WTC11 (cell line): Measurements from ENCODE around the gene KDM4B. TPM values are rescaled to one million over a fixed set of nuclear protein-coding genes. Genes with fewer than 3 reads are reported as not detected.
"Not testable (repeated sequence)": the region's sequence is repeated elsewhere in the genome, so short reads cannot be mapped to it uniquely, and the experiment has no call there.

ENCODE experiments used
- ATAC-seq: fragments of 200-7000 bp; cut with Tn5 transposase; 2 replicates; pipeline ENCODE4 v1.10.0; 2021; ENCODE audit warnings: mild to moderate bottlenecking, moderate library complexity
- CTCF ChIA-PET: fragments of 300-600 bp; sonication (Branson Sonifier 250); formaldehyde crosslinking; loops from one replicate; lab custom pipeline; 2021; ENCODE audit warnings: antibody characterized with exemption; lab: Charles Lee
- POLR2A ChIA-PET: fragments of 350-600 bp; sonication (Branson Sonifier 250); formaldehyde crosslinking; loops from one replicate; lab custom pipeline; 2021; ENCODE audit warnings: antibody characterized with exemption; lab: Charles Lee
- DNase-seq: peaks from one replicate; pipeline ENCODE4 v3.0.0; 2021; ENCODE audit warnings: low spot score
- H3K27ac Mint-ChIP-seq: 2 replicates; pipeline ENCODE4 v1.8.0; 2021; ENCODE audit warnings: mixed read lengths
- H3K27me3 Mint-ChIP-seq: 2 replicates; pipeline ENCODE4 v1.8.0; 2021; ENCODE audit warnings: low read depth, mild to moderate bottlenecking, moderate library complexity, mixed read lengths
- H3K36me3 Mint-ChIP-seq: 2 replicates; pipeline ENCODE4 v1.8.0; 2021; ENCODE audit warnings: mixed read lengths
- H3K4me1 Mint-ChIP-seq: 2 replicates; pipeline ENCODE4 v1.8.0; 2022; ENCODE audit warnings: mixed read lengths
- H3K4me3 Mint-ChIP-seq: 2 replicates; pipeline ENCODE4 v1.8.0; 2021; ENCODE audit warnings: mild to moderate bottlenecking, moderate library complexity, mixed read lengths
- H3K9me3 Mint-ChIP-seq: 2 replicates; pipeline ENCODE4 v1.8.0; 2021; ENCODE audit warnings: mixed read lengths
- ATF1 ChIP-seq: sonication (generic); formaldehyde crosslinking; IDR thresholded peaks from 2 replicates; pipeline ENCODE4 v1.8.1; 2023; ENCODE audit warnings: mild to moderate bottlenecking, moderate library complexity, missing genetic modification reagents
- GTF2I ChIP-seq: fragments of 250-450 bp; sonication (Bioruptor Pico); conservative IDR thresholded peaks from 2 replicates; pipeline ENCODE4 v1.4.0; 2021; ENCODE audit warnings: mild to moderate bottlenecking
- IRF2 ChIP-seq: sonication (generic); formaldehyde crosslinking; IDR thresholded peaks from 2 replicates; pipeline ENCODE4 v1.8.0; 2022; ENCODE audit warnings: low read depth, missing genetic modification reagents, borderline replicate concordance
- SMAD4 ChIP-seq: sonication (generic); formaldehyde crosslinking; IDR thresholded peaks from 2 replicates; pipeline ENCODE4 v1.8.0; 2022; ENCODE audit warnings: mild to moderate bottlenecking, missing genetic modification reagents
- SP1 ChIP-seq: sonication (generic); formaldehyde crosslinking; conservative IDR thresholded peaks from 2 replicates; pipeline ENCODE4 v1.8.1; 2022; ENCODE audit warnings: missing genetic modification reagents
- TEAD1 ChIP-seq: sonication (generic); formaldehyde crosslinking; IDR thresholded peaks from 2 replicates; pipeline ENCODE4 v1.8.0; 2022; ENCODE audit warnings: mild to moderate bottlenecking, missing genetic modification reagents
- ZNF121 ChIP-seq: sonication (generic); formaldehyde crosslinking; IDR thresholded peaks from 2 replicates; pipeline ENCODE4 v1.8.0; 2023; ENCODE audit warnings: missing genetic modification reagents
- ZNF263 ChIP-seq: sonication (generic); formaldehyde crosslinking; IDR thresholded peaks from 2 replicates; pipeline ENCODE4 v1.8.1; 2022; ENCODE audit warnings: low read depth, mild to moderate bottlenecking, moderate library complexity, missing genetic modification reagents
- total RNA-seq: library from RNA; stranded (reverse); gene quantifications from 3 replicates; pipeline ENCODE4 v1.2.3, GENCODE V29; 2021
- TF ChIP-seq, protein P1 (sequence below): fragments of 200-600 bp; IDR thresholded peaks from 2 replicates; pipeline ENCODE4 v1.8.0; 2022; ENCODE audit warnings: antibody characterized with exemption
- TF ChIP-seq, protein P2 (sequence below): sonication (generic); formaldehyde crosslinking; IDR thresholded peaks from 2 replicates; pipeline ENCODE4 v1.8.0; 2022; ENCODE audit warnings: missing genetic modification reagents
- TF ChIP-seq, protein P3 (sequence below): sonication (generic); formaldehyde crosslinking; IDR thresholded peaks from 2 replicates; pipeline ENCODE4 v1.8.1; 2023; ENCODE audit warnings: mild to moderate bottlenecking, moderate library complexity, missing genetic modification reagents
- TF ChIP-seq, protein P4 (sequence below): sonication (generic); formaldehyde crosslinking; IDR thresholded peaks from 2 replicates; pipeline ENCODE4 v1.8.1; 2023; ENCODE audit warnings: mild to moderate bottlenecking, missing genetic modification reagents
- TF ChIP-seq, protein P5 (sequence below): fragments of 250-450 bp; sonication (Bioruptor Pico); conservative IDR thresholded peaks from 2 replicates; pipeline ENCODE4 v1.9.0; 2021; ENCODE audit warnings: mild to moderate bottlenecking
- TF ChIP-seq, protein P6 (sequence below): fragments of 250-450 bp; sonication (Bioruptor Pico); IDR thresholded peaks from 2 replicates; pipeline ENCODE4 v1.8.0; 2021; ENCODE audit warnings: mild to moderate bottlenecking

KDM4B gene
- total RNA-seq, 1 experiment from 2014 or later: 43.2 TPM

DNA sequence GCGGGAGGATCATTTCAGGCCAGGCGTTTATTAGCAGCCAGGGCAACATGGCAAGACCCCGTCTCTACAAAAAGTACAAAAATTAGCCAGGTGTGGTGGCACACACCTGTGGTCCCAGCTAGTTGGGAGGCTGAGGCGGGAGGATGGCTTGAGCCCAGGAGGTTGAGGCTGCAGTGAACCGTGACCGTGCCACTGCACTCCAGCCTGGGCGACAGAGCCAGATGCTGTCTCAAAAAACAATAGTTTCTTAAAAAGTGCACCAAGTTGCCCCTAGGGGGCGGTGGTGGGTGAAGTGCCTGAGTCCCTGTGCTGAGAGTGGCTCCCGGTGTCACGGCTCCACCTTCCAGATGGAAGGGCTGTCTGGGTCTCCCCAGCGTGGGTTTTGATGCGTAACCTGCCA lies 60.7 kb downstream of the KDM4B start:
- H3K27ac Mint-ChIP-seq, H3K9me3 Mint-ChIP-seq, H3K4me3 Mint-ChIP-seq, POLR2A ChIA-PET, H3K4me1 Mint-ChIP-seq, H3K27me3 Mint-ChIP-seq: not testable (repeated sequence)
- DNase-seq (peak; percentile 89), ATAC-seq (peak; percentile 33)
- H3K36me3 Mint-ChIP-seq: peaks cover 11% of the 10 kb centered on the region
- CTCF ChIA-PET: interaction anchor here (0.6 to 4.4 kb wide), 8 partner anchors 14 to 432 kb away, joined by 3 to 49 read pairs (median 13); no protein-coding TSS in a partner anchor
- TF ChIP-seq ZNF121 (CRISPR knock-in tag): peak; percentile 99
- TF ChIP-seq GTF2I (CRISPR knock-in tag): peak; percentile 69; the same call in 1 of the 2 replicates
- TF ChIP-seq, protein P1, sequence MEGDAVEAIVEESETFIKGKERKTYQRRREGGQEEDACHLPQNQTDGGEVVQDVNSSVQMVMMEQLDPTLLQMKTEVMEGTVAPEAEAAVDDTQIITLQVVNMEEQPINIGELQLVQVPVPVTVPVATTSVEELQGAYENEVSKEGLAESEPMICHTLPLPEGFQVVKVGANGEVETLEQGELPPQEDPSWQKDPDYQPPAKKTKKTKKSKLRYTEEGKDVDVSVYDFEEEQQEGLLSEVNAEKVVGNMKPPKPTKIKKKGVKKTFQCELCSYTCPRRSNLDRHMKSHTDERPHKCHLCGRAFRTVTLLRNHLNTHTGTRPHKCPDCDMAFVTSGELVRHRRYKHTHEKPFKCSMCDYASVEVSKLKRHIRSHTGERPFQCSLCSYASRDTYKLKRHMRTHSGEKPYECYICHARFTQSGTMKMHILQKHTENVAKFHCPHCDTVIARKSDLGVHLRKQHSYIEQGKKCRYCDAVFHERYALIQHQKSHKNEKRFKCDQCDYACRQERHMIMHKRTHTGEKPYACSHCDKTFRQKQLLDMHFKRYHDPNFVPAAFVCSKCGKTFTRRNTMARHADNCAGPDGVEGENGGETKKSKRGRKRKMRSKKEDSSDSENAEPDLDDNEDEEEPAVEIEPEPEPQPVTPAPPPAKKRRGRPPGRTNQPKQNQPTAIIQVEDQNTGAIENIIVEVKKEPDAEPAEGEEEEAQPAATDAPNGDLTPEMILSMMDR: peak; percentile 80

DNA sequence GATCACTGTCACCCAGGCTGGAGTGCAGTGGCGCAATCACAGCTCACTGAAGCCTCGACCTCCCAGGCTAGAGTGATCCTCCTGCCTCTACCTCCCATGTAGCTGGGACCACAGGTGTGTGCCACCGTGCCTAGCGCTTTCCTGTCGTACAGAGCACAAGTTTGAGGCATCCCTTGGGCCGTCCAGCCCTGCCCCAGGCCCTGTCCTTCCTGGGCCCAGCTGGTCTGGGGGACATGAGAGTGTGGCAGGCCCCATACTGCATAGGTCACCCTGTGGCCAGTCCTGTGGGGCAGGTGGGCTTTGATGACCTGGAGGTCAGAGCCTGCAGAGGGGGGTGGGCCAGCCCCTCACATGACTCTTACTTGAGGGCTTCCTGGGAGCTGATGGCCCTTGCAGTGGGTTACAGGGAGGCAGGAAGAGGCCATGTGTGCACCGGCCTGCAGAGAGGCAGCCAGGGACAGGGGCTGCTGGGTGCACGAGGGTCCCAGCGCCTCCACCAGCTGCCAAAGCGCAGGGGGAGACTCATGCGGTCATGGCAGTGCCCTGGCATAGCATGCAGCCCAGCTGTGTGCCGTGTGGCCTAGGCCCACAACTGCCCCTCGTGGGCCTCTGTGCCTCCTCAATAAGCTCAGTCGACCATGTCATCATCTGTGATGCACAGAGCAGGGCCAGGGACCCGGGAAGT lies 61.4 kb downstream of the KDM4B start:
- ATAC-seq: no peak
- Mint-ChIP-seq H3K4me3 (no peak overlapping the region), H3K27me3 (no peaks in the 10 kb centered on the region), H3K9me3 (no peaks in the 10 kb centered on the region), H3K4me1 (peaks cover 2% of the 10 kb centered on the region; the same call in 1 of the 2 replicates), H3K36me3 (peaks cover 14% of the 10 kb centered on the region), H3K27ac (no peak overlapping the region)
- TF ChIP-seq, protein P2, sequence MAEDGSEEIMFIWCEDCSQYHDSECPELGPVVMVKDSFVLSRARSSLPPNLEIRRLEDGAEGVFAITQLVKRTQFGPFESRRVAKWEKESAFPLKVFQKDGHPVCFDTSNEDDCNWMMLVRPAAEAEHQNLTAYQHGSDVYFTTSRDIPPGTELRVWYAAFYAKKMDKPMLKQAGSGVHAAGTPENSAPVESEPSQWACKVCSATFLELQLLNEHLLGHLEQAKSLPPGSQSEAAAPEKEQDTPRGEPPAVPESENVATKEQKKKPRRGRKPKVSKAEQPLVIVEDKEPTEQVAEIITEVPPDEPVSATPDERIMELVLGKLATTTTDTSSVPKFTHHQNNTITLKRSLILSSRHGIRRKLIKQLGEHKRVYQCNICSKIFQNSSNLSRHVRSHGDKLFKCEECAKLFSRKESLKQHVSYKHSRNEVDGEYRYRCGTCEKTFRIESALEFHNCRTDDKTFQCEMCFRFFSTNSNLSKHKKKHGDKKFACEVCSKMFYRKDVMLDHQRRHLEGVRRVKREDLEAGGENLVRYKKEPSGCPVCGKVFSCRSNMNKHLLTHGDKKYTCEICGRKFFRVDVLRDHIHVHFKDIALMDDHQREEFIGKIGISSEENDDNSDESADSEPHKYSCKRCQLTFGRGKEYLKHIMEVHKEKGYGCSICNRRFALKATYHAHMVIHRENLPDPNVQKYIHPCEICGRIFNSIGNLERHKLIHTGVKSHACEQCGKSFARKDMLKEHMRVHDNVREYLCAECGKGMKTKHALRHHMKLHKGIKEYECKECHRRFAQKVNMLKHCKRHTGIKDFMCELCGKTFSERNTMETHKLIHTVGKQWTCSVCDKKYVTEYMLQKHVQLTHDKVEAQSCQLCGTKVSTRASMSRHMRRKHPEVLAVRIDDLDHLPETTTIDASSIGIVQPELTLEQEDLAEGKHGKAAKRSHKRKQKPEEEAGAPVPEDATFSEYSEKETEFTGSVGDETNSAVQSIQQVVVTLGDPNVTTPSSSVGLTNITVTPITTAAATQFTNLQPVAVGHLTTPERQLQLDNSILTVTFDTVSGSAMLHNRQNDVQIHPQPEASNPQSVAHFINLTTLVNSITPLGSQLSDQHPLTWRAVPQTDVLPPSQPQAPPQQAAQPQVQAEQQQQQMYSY (CRISPR knock-in tag): 0 out of 2 replicates have a peak, but pooled peaks have one; percentile 10
- TF ChIP-seq IRF2 (CRISPR knock-in tag): no peak
- TF ChIP-seq ATF1 (CRISPR knock-in tag): no peak
- TF ChIP-seq, protein P3, sequence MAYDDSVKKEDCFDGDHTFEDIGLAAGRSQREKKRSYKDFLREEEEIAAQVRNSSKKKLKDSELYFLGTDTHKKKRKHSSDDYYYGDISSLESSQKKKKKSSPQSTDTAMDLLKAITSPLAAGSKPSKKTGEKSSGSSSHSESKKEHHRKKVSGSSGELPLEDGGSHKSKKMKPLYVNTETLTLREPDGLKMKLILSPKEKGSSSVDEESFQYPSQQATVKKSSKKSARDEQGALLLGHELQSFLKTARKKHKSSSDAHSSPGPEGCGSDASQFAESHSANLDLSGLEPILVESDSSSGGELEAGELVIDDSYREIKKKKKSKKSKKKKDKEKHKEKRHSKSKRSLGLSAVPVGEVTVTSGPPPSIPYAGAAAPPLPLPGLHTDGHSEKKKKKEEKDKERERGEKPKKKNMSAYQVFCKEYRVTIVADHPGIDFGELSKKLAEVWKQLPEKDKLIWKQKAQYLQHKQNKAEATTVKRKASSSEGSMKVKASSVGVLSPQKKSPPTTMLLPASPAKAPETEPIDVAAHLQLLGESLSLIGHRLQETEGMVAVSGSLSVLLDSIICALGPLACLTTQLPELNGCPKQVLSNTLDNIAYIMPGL (CRISPR knock-in tag): 0 out of 2 replicates have a peak, but pooled peaks have one; percentile 19
- ChIA-PET CTCF (interaction anchor here (0.5 to 4.4 kb wide), 27 partner anchors 9 to 252 kb away, joined by 3 to 49 read pairs (median 9); partner anchors contain the start of gene FEM1A), POLR2A (no interaction called here)
- no peak for DNase-seq

DNA sequence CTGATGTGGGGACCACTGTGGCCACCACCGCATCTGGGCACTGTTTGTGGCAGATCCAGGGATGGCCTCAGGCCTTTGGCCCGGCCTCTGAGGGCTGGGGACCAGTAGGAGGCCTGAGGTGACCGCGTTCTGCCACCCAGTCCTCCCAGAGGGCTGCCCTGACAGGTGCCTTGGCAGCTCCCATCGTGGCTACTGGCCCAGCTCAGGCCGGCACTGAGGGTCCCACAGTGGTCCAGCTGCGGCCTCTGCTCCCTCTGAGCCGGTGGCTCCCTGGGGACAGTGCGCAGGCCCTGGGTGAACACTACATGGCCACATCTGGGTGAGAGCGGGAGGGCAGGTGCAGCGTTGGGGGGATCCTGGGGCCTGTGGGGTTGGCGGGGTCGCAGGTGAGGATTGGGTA lies 61.9 kb downstream of the KDM4B start:
- ATAC-seq (no peak), DNase-seq (no peak)
- Mint-ChIP-seq H3K4me1 (peaks cover 2% of the 10 kb centered on the region; the same call in 1 of the 2 replicates), H3K4me3 (no peak overlapping the region), H3K27me3 (no peaks in the 10 kb centered on the region), H3K9me3 (no peaks in the 10 kb centered on the region), H3K36me3 (peaks cover 14% of the 10 kb centered on the region), H3K27ac (no peak overlapping the region)
- ChIA-PET POLR2A (no interaction called here), CTCF (interaction anchor here (0.8 to 4.4 kb wide), 34 partner anchors 8 to 240 kb away, joined by 3 to 49 read pairs (median 6); partner anchors contain the start of gene FEM1A)
- TF ChIP-seq SP1 (CRISPR knock-in tag): no peak
- TF ChIP-seq, protein P4, sequence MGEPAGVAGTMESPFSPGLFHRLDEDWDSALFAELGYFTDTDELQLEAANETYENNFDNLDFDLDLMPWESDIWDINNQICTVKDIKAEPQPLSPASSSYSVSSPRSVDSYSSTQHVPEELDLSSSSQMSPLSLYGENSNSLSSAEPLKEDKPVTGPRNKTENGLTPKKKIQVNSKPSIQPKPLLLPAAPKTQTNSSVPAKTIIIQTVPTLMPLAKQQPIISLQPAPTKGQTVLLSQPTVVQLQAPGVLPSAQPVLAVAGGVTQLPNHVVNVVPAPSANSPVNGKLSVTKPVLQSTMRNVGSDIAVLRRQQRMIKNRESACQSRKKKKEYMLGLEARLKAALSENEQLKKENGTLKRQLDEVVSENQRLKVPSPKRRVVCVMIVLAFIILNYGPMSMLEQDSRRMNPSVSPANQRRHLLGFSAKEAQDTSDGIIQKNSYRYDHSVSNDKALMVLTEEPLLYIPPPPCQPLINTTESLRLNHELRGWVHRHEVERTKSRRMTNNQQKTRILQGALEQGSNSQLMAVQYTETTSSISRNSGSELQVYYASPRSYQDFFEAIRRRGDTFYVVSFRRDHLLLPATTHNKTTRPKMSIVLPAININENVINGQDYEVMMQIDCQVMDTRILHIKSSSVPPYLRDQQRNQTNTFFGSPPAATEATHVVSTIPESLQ (CRISPR knock-in tag): no peak
- no peak for TF ChIP-seq TEAD1
- TF ChIP-seq, protein P5, sequence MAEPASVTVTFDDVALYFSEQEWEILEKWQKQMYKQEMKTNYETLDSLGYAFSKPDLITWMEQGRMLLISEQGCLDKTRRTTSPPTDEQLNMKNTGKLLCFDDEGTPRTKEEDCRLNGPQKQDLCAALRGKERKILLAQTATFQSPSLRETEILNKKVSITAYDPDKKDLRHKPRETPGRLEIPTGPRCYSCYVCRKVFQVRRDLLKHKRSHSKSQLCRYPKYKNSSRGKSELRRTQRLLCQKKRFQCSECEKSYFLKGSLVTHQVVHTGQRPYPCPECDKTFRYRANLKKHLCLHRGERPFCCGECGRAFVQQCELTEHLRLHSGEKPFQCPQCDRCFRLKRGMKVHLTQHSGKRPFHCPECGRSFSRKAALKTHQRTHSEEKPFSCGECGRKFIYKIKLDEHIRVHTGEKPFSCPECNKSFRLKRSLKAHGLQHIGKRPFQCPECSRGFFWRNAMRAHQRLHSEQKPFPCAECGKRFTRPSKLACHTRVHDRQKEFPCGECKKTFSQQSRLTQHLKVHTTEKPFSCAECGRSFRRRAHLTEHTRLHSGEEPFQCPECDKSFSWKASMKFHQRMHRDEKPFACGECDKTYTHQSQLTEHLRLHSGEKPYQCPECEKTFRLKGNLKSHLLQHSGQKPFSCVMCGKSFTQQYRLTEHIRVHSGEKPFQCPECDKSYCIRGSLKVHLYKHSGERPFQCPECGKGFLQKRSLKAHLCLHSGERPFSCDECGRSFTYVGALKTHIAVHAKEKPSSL (CRISPR knock-in tag): no peak
- no peak for TF ChIP-seq SMAD4
- TF ChIP-seq ZNF263 (CRISPR knock-in tag): no peak
- TF ChIP-seq, protein P6, sequence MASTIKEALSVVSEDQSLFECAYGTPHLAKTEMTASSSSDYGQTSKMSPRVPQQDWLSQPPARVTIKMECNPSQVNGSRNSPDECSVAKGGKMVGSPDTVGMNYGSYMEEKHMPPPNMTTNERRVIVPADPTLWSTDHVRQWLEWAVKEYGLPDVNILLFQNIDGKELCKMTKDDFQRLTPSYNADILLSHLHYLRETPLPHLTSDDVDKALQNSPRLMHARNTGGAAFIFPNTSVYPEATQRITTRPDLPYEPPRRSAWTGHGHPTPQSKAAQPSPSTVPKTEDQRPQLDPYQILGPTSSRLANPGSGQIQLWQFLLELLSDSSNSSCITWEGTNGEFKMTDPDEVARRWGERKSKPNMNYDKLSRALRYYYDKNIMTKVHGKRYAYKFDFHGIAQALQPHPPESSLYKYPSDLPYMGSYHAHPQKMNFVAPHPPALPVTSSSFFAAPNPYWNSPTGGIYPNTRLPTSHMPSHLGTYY (CRISPR knock-in tag): no peak
- TF ChIP-seq, protein P1: no peak
- no peak for TF ChIP-seq ATF1 (CRISPR knock-in tag)
